Adrenal gland (tissue), 12 donors: ENCODE measurements around the gene EBP. TPM values are rescaled to one million over a fixed set of nuclear protein-coding genes. Genes with fewer than 3 reads are reported as not detected.

ENCODE experiments used
- DNase-seq, 7 donors: peaks; one replicate each; pipeline ENCODE4 v3.0.0-alpha.2; 2019 to 2020
- H3K27ac ChIP-seq, 5 donors: fragments of 200-600 bp; sonication (generic) in 4 of 5; 1 replicate in 3 of 5; 2 replicates in 2 of 5; pipeline versions ENCODE4 v1.5.1 to v1.8.0; 2016 to 2020; ENCODE audit warnings: mild to moderate bottlenecking in 1 of 5
- H3K27me3 ChIP-seq: fragments of 200-600 bp; 2 replicates; pipeline ENCODE4 v1.8.0; 2021
- H3K36me3 ChIP-seq, 2 donors: fragments of 200-600 bp; replicated peaks in 1 of 2; 1 replicate in 1 of 2; 2 replicates in 1 of 2; pipeline versions ENCODE4 v1.5.1 to v1.8.0; 2018 to 2022
- H3K4me1 ChIP-seq, 2 donors: fragments of 200-600 bp; replicated peaks in 1 of 2; 1 replicate in 1 of 2; 2 replicates in 1 of 2; pipeline versions ENCODE4 v1.5.1 to v1.8.0; 2018 to 2021
- H3K4me3 ChIP-seq, 4 donors: fragments of 200-600 bp; sonication (generic) in 3 of 4; one replicate each; pipeline ENCODE4 v1.5.1; 2016 to 2018
- H3K9me3 ChIP-seq, 3 donors: fragments of 200-600 bp; sonication (generic) in 1 of 3; replicated peaks in 1 of 3; 1 replicate in 2 of 3; 2 replicates in 1 of 3; pipeline versions ENCODE4 v1.5.1 to v1.8.0; 2016 to 2021
- CTCF ChIP-seq, 6 experiments: fragments of 450-650 bp in 4 of 6; fragments of 200-600 bp in 2 of 6; sonication (generic) in 1 of 6; IDR thresholded peaks; 1 replicate in 5 of 6; 2 replicates in 1 of 6; pipeline versions ENCODE4 v1.5.1 to v1.8.0; 2016 to 2021; ENCODE audit warnings: antibody characterized with exemption in 6 of 6, mild to moderate bottlenecking in 2 of 6, moderate library complexity in 1 of 6
- POLR2A ChIP-seq, 2 donors: fragments of 450-650 bp; IDR thresholded peaks; one replicate each; pipeline ENCODE4 v1.6.1; 2017; ENCODE audit warnings: antibody characterized with exemption in 2 of 2, mild to moderate bottlenecking in 2 of 2, moderate library complexity in 1 of 2
- WGBS, 4 donors: extraction: QIAGEN DNeasy Blood & Tissue Kit in 2 of 4; methylation state at CpG; one replicate each; pipeline versions ENCODE4 v1.1.5 to v1.1.7; 2013 to 2017; 5-methylcytosine and 5-hydroxymethylcytosine counted together
- intact Hi-C, 2 donors: fragments of 100-400 bp; cut with DNase I; formaldehyde crosslinking; loops; one replicate each; pipeline versions ENCODE4 v1.14.1 to v1.15.0; 2022 to 2023
- polyA plus RNA-seq, 3 donors: library from polyadenylated mRNA; stranded (reverse); fragments of 200-250 nt in 2 of 3; fragments of 350-450 nt in 1 of 3; fragmentation: Illumina TruSeq in 1 of 3; extraction: RNeasy Lipid Tissue Mini Kit (QIAGEN cat#74804) in 1 of 3; gene quantifications; one replicate each; pipeline ENCODE4 v1.2.3, GENCODE V29; 2013 to 2014
- total RNA-seq, 9 donors: library from RNA; depleted of rRNA in 4 of 9; stranded (reverse); fragments of >200 nt in 4 of 9; fragments of 120-200 nt in 1 of 9; fragmentation: NEBNext Ultra II Directional in 1 of 9; extraction: Animal tissue kit (Norgen Biotek cat#: 25700) in 1 of 9; gene quantifications; one replicate each; pipeline versions ENCODE4 v1.1.0 to v1.2.4, GENCODE V29; 2013 to 2023
- donor health status: healthy with polysubstance abuse.
- donor health status: Bipolar disorder and iron deficiency.
- donor health status: DM: yes; HTN: yes; CAD: no.
- donor health status: DM: no; HTN: no; CAD: no.
- donor health status: DM: no; HTN: no; CAD: no.
- donor health status: DM: yes; HTN: yes; CAD: no.

EBP gene
- total and polyA plus RNA-seq, 12 donors: 85.8 to 1,010 (median 156) TPM

- Histone ChIP-seq H3K9me3 (no peaks in the 10 kb centered on the region), H3K4me3 (no peak overlapping the region), H3K36me3 (no peaks in the 10 kb centered on the region), H3K4me1 (no peaks in the 10 kb centered on the region), H3K27ac (peak overlapping the region in 2 of 5 donors; percentile 15 to 72), H3K27me3 (no peaks in the 10 kb centered on the region)
- DNase-seq: no peak
- 76 to 88% (median 80%) methylated on average over 6 to 16 of the region's 16 CpGs for WGBS, 4 donors
- no peak for TF ChIP-seq POLR2A (IDR thresholded peaks at IDR 0.05)
- TF ChIP-seq CTCF (IDR thresholded peaks at IDR 0.05): no peak
- intact Hi-C loops: no loop called here
Observed at GRCh38 chrX:48514126-48514806, 7.3 kb upstream of the EBP start.

GRCh38 chrX:48514868-48515460 lies 6.6 kb upstream of the EBP start:
- Histone ChIP-seq H3K36me3 (no peaks in the 10 kb centered on the region), H3K27ac (no peak overlapping the region), H3K27me3 (no peaks in the 10 kb centered on the region), H3K4me3 (no peak overlapping the region), H3K4me1 (no peaks in the 10 kb centered on the region), H3K9me3 (no peaks in the 10 kb centered on the region)
- intact Hi-C loops: no loop called here
- DNase-seq: no peak
- TF ChIP-seq POLR2A (IDR thresholded peaks at IDR 0.05): no peak
- no peak for TF ChIP-seq CTCF (IDR thresholded peaks at IDR 0.05)
- WGBS, 4 donors: 82 to 98% (median 93%) methylated on average over 8 to 9 of the region's 9 CpGs

- H3K9me3 ChIP-seq: no peaks in the 10 kb centered on the region
- no peak for DNase-seq
- H3K4me3 ChIP-seq: no peak overlapping the region
- WGBS, 4 donors: 78 to 100% (median 93%) methylated on average over 1 to 10 of the region's 10 CpGs
- intact Hi-C loops: no loop called here
- no peaks in the 10 kb centered on the region for H3K27me3 ChIP-seq
- H3K4me1 ChIP-seq: no peaks in the 10 kb centered on the region
- no peaks in the 10 kb centered on the region for H3K36me3 ChIP-seq
- no peak overlapping the region for H3K27ac ChIP-seq
- TF ChIP-seq POLR2A (IDR thresholded peaks at IDR 0.05) (no peak), CTCF (IDR thresholded peaks at IDR 0.05) (no peak)
Observed at GRCh38 chrX:48515842-48516241, 5.8 kb upstream of the EBP start.

GRCh38 chrX:48516285-48516684 lies 5.3 kb upstream of the EBP start:
- Histone ChIP-seq H3K27ac (peak overlapping the region in 2 of 5 donors; percentile 16 to 47), H3K4me3 (no peak overlapping the region), H3K4me1 (no peaks in the 10 kb centered on the region), H3K27me3 (no peaks in the 10 kb centered on the region), H3K36me3 (no peaks in the 10 kb centered on the region), H3K9me3 (no peaks in the 10 kb centered on the region)
- DNase-seq: no peak
- TF ChIP-seq POLR2A (IDR thresholded peaks at IDR 0.05) (no peak), CTCF (IDR thresholded peaks at IDR 0.05) (no peak)
- 69 to 76% (median 71%) methylated on average over 10 of the region's 10 CpGs for WGBS, 4 donors
- intact Hi-C loops: no loop called here
